H9 (cell line): ENCODE results near the gene CAPNS1. TPM values are rescaled to one million over a fixed set of nuclear protein-coding genes. Genes with fewer than 3 reads are reported as not detected.
"Not testable (repeated sequence)": the region's sequence is repeated elsewhere in the genome, so short reads cannot be mapped to it uniquely, and the experiment has no call there.

ENCODE experiments used
- DNase-seq: peaks from one replicate; pipeline ENCODE4 v3.0.0-alpha.2; 2017
- H2AFZ ChIP-seq: one replicate; pipeline ENCODE4 v1.6.1; 2013; ENCODE audit warnings: mild to moderate bottlenecking, low read length, control low read depth, moderate library complexity
- H2AK5ac ChIP-seq: 2 replicates; pipeline ENCODE4 v1.6.1; 2013; ENCODE audit warnings: low read length, control low read depth, mixed read lengths; ENCODE audit not compliant: insufficient read length
- H2BK120ac ChIP-seq: one replicate; pipeline ENCODE4 v1.6.1; 2013; ENCODE audit warnings: low read depth, mild to moderate bottlenecking, low read length, control low read depth, inconsistent platforms; ENCODE audit not compliant: poor library complexity, severe bottlenecking
- H2BK12ac ChIP-seq: 2 replicates; pipeline ENCODE4 v1.6.1; 2013; ENCODE audit warnings: low read length, control low read depth, mixed read lengths, low read depth; ENCODE audit not compliant: insufficient read length
- H2BK15ac ChIP-seq: 2 replicates; pipeline ENCODE4 v1.6.1; 2013; ENCODE audit warnings: low read depth, low read length, control low read depth
- H2BK20ac ChIP-seq: one replicate; pipeline ENCODE4 v1.6.1; 2013; ENCODE audit warnings: low read depth, mild to moderate bottlenecking, low read length, control low read depth, inconsistent platforms; ENCODE audit not compliant: poor library complexity, severe bottlenecking
- H2BK5ac ChIP-seq: 2 replicates; pipeline ENCODE4 v1.6.1; 2013; ENCODE audit warnings: low read length, control low read depth, mixed read lengths; ENCODE audit not compliant: insufficient read length
- H3K14ac ChIP-seq: 2 replicates; pipeline ENCODE4 v1.6.1; 2013; ENCODE audit warnings: low read length, control low read depth; ENCODE audit not compliant: insufficient read depth
- H3K18ac ChIP-seq: 2 replicates; pipeline ENCODE4 v1.6.1; 2013; ENCODE audit warnings: low read depth, mild to moderate bottlenecking, mixed read lengths, low read length, control low read depth; ENCODE audit not compliant: insufficient read length
- H3K23ac ChIP-seq: 2 replicates; pipeline ENCODE4 v1.6.1; 2013; ENCODE audit warnings: low read length, control low read depth, mixed read lengths, low read depth; ENCODE audit not compliant: insufficient read length
- H3K23me2 ChIP-seq: 2 replicates; pipeline ENCODE4 v1.6.1; 2013; ENCODE audit warnings: low read depth, mild to moderate bottlenecking, mixed read lengths, low read length, control low read depth; ENCODE audit not compliant: insufficient read length, poor library complexity, severe bottlenecking
- H3K27ac ChIP-seq: 2 replicates; pipeline ENCODE4 v1.5.1; 2013; ENCODE audit warnings: low read length, control low read depth, mixed read lengths, low read depth; ENCODE audit not compliant: insufficient read length
- H3K27me3 ChIP-seq: 2 replicates; pipeline ENCODE4 v1.6.1; 2013; ENCODE audit warnings: low read length, control low read depth, inconsistent platforms; ENCODE audit not compliant: insufficient read depth
- H3K4ac ChIP-seq: 2 replicates; pipeline ENCODE4 v1.6.1; 2013; ENCODE audit warnings: low read depth, mild to moderate bottlenecking, control low read depth, inconsistent platforms, low read length, moderate library complexity
- H3K4me1 ChIP-seq: 2 replicates; pipeline ENCODE4 v1.6.1; 2013; ENCODE audit warnings: low read length, control low read depth, inconsistent platforms; ENCODE audit not compliant: insufficient read depth
- H3K4me2 ChIP-seq: 2 replicates; pipeline ENCODE4 v1.6.1; 2013; ENCODE audit warnings: low read length, control low read depth, mixed read lengths; ENCODE audit not compliant: insufficient read length, insufficient read depth
- H3K56ac ChIP-seq: 2 replicates; pipeline ENCODE4 v1.6.1; 2013; ENCODE audit warnings: low read depth, mild to moderate bottlenecking, mixed read lengths, low read length, control low read depth; ENCODE audit not compliant: insufficient read length
- H3K79me1 ChIP-seq: 2 replicates; pipeline ENCODE4 v1.6.1; 2013; ENCODE audit warnings: low read depth, mild to moderate bottlenecking, moderate library complexity, low read length, control low read depth, inconsistent platforms; ENCODE audit not compliant: insufficient read depth, poor library complexity, severe bottlenecking
- H3K79me2 ChIP-seq: 2 replicates; pipeline ENCODE4 v1.6.1; 2013; ENCODE audit warnings: low read length, control low read depth, inconsistent platforms; ENCODE audit not compliant: insufficient read depth
- H3K9ac ChIP-seq: 2 replicates; pipeline ENCODE4 v1.6.1; 2013; ENCODE audit warnings: low read length, control low read depth, mixed read lengths; ENCODE audit not compliant: insufficient read length; ENCODE audit errors: extremely low read depth
- H3K9me3 ChIP-seq: one replicate; pipeline ENCODE4 v1.6.1; 2013; ENCODE audit warnings: low read depth, low read length, inconsistent platforms; ENCODE audit not compliant: control insufficient read depth
- H3T11ph ChIP-seq: one replicate; pipeline ENCODE4 v1.6.1; 2013; ENCODE audit warnings: mild to moderate bottlenecking, low read length, control low read depth, inconsistent platforms
- H4K20me1 ChIP-seq: one replicate; pipeline ENCODE4 v1.6.1; 2013; ENCODE audit not compliant: control insufficient read depth, insufficient read length, insufficient read depth
- H4K5ac ChIP-seq: 2 replicates; pipeline ENCODE4 v1.6.1; 2013; ENCODE audit warnings: low read depth, mild to moderate bottlenecking, mixed read lengths, low read length, control low read depth; ENCODE audit not compliant: insufficient read length
- H4K8ac ChIP-seq: replicated peaks from 2 replicates; pipeline ENCODE4 v1.6.1; 2013; ENCODE audit warnings: low read length, control low read depth, mixed read lengths, low read depth; ENCODE audit not compliant: insufficient read length
- H4K91ac ChIP-seq: 2 replicates; pipeline ENCODE4 v1.6.1; 2013; ENCODE audit warnings: low read depth, mild to moderate bottlenecking, moderate library complexity, mixed read lengths, low read length, control low read depth; ENCODE audit not compliant: insufficient read length
- H3K27ac Mint-ChIP-seq, 3 experiments: 2 replicates in 2 of 3; 3 replicates in 1 of 3; pipeline ENCODE4 v1.8.0; 2020 to 2021; ENCODE audit warnings: mixed read lengths in 3 of 3, mild to moderate bottlenecking in 1 of 3, moderate library complexity in 1 of 3
- H3K27me3 Mint-ChIP-seq: 2 replicates; pipeline ENCODE4 v1.8.0; 2021; ENCODE audit warnings: low read depth, mild to moderate bottlenecking, moderate library complexity, mixed read lengths
- H3K36me3 Mint-ChIP-seq, 3 experiments: 2 replicates in 2 of 3; 3 replicates in 1 of 3; pipeline ENCODE4 v1.8.0; 2020 to 2021; ENCODE audit warnings: low read depth in 3 of 3, mixed read lengths in 3 of 3; ENCODE audit not compliant: insufficient read depth in 1 of 3
- H3K4me1 Mint-ChIP-seq, 2 experiments: 2 replicates each; pipeline ENCODE4 v1.8.0; 2020; ENCODE audit warnings: mixed read lengths in 2 of 2
- H3K4me3 Mint-ChIP-seq, 2 experiments: 2 replicates in 1 of 2; 3 replicates in 1 of 2; pipeline ENCODE4 v1.8.0; 2020 to 2021; ENCODE audit warnings: mild to moderate bottlenecking in 2 of 2, mixed read lengths in 2 of 2, moderate library complexity in 1 of 2
- H3K9me3 Mint-ChIP-seq, 2 experiments: 2 replicates in 1 of 2; 3 replicates in 1 of 2; pipeline ENCODE4 v1.8.0; 2020; ENCODE audit warnings: mild to moderate bottlenecking in 2 of 2, mixed read lengths in 2 of 2, moderate library complexity in 1 of 2
- WGBS: extraction: QIAGEN DNeasy Blood & Tissue Kit; methylation state at CpG from one replicate; pipeline ENCODE4 v1.1.7; 2013; ENCODE audit warnings: missing lambda C conversion rate, low lambda C conversion rate, mixed read lengths; ENCODE audit not compliant: insufficient read length; ENCODE audit errors: extremely low coverage; 5-methylcytosine and 5-hydroxymethylcytosine counted together
- total RNA-seq: library from RNA; stranded (reverse); gene quantifications from 2 replicates; pipeline ENCODE4 v1.2.1, GENCODE V29; 2021

The CAPNS1 gene
- total RNA-seq, 1 experiment from 2014 or later, result 399 TPM

DNA sequence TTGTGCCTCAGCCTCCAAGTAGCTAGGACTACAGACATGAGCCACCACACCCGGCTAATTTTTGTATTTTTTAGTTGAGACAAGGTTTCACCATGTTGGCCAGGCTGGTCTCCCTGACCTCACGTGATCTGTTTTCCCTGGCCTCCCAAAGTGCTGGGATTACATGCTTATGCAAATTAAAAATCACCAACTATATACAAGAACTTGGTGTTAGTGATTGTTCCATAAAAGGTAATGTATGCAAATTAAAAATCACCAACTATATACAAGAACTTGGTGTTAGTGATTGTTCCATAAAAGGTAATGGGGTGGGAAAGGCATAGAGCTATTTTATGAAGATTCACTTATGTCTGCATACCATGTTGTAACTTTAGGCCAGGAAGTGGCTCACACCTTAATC is 39.2 kb downstream of the CAPNS1 start:
- not testable (repeated sequence) for H2BK120ac ChIP-seq, H3K4me1 ChIP-seq, H3K9me3 ChIP-seq, H2AK5ac ChIP-seq, H3K27me3 ChIP-seq, H3K4ac ChIP-seq, H3K23me2 ChIP-seq, H4K20me1 ChIP-seq, H3K27ac Mint-ChIP-seq, H3K23ac ChIP-seq, H4K91ac ChIP-seq, H3K79me2 ChIP-seq, H3K27me3 Mint-ChIP-seq, H4K5ac ChIP-seq, H2BK20ac ChIP-seq, H3K27ac ChIP-seq, H3K14ac ChIP-seq, H2BK15ac ChIP-seq, DNase-seq, H3T11ph ChIP-seq, H4K8ac ChIP-seq, H3K9me3 Mint-ChIP-seq, H3K9ac ChIP-seq, H3K36me3 Mint-ChIP-seq, H3K79me1 ChIP-seq, H2AFZ ChIP-seq, H2BK5ac ChIP-seq, H3K4me2 ChIP-seq, H2BK12ac ChIP-seq, H3K18ac ChIP-seq, H3K56ac ChIP-seq, H3K4me3 Mint-ChIP-seq
- no CpG with 5 or more reads among the region's 2 CpGs for WGBS
- peaks cover 6 to 17% of the 10 kb centered on the region in 2 experiments; a peak in 3 of 4 replicates for H3K4me1 Mint-ChIP-seq
